ENCODE data around the gene SYAP1. TPM values are rescaled to one million over a fixed set of nuclear protein-coding genes. Genes with fewer than 3 reads are reported as not detected.

SYAP1 gene
- total and polyA plus RNA-seq, 2 of the 8 experiments (the other 6 are each of a cell fraction or from before 2014, with no cell fraction given), result 2.9 to 20.3 TPM

- TF ChIP-seq CBX8 (IDR thresholded peaks at IDR 0.05; ENCODE audit: borderline replicate concordance, low read depth, low read length) (no peak), YY1 (IDR thresholded peaks at IDR 0.05; ENCODE audit: low read depth, low read length) (no peak), GTF2F1 (IDR thresholded peaks at IDR 0.05; ENCODE audit: borderline replicate concordance, low read depth, low read length) (no peak), CREB1 (IDR thresholded peaks at IDR 0.05) (no peak), ZNF274 (IDR thresholded peaks at IDR 0.05; ENCODE audit: borderline replicate concordance, extremely low read depth, low read length) (no peak), SP1 (IDR thresholded peaks at IDR 0.05; ENCODE audit: low read depth, low read length) (no peak), RBBP5 (IDR thresholded peaks at IDR 0.05; ENCODE audit: borderline replicate concordance, low read depth, low read length) (no peak)
Measured at GRCh38 chrX:16702700-16703599, 16.5 kb upstream of the SYAP1 start (continued).
